ENCODE measurements around the gene FGFR3. TPM values are rescaled to one million over a fixed set of nuclear protein-coding genes. Genes with fewer than 3 reads are reported as not detected.

Gene FGFR3
- total RNA-seq, 4 donors from 2014 or later, result 0.78 to 5.1 (median 1.6) TPM

DNA sequence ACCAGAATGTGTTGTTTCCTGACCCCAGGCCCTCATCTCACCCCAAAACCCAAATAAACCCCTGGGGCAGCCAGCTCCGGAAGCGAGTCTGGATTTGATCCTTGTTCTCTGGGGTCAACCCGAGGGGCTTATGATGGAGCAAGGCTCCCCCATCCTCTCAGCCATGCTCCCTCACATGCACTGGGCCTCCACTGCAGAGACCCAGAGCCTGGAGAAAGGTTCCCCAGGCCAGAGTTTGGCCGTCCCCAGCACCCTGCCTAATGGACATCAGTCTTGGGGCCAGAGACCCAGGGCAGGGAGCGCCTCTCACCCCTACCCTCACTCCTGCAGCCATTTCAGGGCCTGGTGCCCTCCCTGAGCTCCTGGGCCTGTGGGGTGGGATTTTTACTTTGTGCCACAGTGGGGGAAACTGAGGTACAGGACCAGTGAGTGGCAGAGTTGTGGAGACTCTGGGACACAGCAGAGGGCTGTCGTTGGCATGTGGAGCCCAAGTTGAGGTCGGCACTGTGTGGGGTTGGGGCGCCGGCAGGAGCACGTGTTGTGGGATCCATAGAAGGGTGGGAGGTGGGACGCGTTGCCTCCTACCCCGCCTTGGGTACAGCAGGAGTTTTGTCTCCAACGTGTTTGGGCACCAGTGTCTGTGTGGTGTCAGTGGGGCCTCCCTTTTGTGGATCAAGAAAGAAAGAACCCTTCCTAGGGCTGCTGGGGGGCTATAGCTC, 3.6 kb downstream of the FGFR3 start:
- Histone ChIP-seq H3K27me3 (peaks cover 5% of the 10 kb centered on the region), H3K36me3 (no peaks in the 10 kb centered on the region), H3K9me3 (no peaks in the 10 kb centered on the region), H3K27ac (no peak overlapping the region), H3K4me1 (peaks cover 11 to 22% of the 10 kb centered on the region in 2 donors), H3K4me3 (replicated peaks in 1 of 3) (no peak overlapping the region)
- TF ChIP-seq POLR2A (IDR thresholded peaks at IDR 0.05), result no peak
- TF ChIP-seq, protein P1, sequence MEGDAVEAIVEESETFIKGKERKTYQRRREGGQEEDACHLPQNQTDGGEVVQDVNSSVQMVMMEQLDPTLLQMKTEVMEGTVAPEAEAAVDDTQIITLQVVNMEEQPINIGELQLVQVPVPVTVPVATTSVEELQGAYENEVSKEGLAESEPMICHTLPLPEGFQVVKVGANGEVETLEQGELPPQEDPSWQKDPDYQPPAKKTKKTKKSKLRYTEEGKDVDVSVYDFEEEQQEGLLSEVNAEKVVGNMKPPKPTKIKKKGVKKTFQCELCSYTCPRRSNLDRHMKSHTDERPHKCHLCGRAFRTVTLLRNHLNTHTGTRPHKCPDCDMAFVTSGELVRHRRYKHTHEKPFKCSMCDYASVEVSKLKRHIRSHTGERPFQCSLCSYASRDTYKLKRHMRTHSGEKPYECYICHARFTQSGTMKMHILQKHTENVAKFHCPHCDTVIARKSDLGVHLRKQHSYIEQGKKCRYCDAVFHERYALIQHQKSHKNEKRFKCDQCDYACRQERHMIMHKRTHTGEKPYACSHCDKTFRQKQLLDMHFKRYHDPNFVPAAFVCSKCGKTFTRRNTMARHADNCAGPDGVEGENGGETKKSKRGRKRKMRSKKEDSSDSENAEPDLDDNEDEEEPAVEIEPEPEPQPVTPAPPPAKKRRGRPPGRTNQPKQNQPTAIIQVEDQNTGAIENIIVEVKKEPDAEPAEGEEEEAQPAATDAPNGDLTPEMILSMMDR (IDR thresholded peaks at IDR 0.05), result no peak
- no peak for DNase-seq
- intact Hi-C loops (cut with DNase I), result no loop called here
- WGBS, 2 donors, result 93 to 97% methylated on average over 8 to 14 of the region's 14 CpGs

DNA sequence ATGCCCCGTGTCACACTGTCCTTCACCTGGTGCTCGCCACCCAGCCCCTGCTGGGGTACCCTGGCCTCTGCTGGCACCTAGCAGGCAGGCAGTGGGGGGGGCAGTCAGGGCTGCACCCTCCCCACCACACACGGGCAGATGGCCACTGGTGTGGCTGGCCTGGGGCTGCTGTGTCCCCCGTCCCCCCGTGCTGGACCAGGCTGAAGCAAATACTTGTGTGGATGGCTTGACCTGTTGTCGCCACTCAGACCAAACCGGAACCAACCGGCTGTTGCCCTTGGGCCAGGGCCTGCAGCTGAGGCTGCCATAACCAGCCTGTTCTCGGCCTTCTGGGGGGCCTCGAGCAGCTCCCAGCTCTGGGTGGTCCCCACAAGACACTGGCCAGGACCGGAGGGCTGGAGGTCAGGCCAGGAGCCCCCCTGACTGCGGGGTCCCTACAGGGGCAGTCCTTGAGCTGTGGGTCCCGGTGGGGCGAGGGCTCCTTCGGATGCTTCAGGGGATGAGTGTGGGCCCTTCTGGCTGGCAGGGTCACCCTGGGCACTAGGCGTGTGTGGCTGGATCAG, 4.3 kb downstream of the FGFR3 start:
- H3K9me3 ChIP-seq, result no peaks in the 10 kb centered on the region
- no peak for DNase-seq
- peaks cover 11 to 22% of the 10 kb centered on the region in 2 donors for H3K4me1 ChIP-seq
- H3K27me3 ChIP-seq, result peaks cover 5% of the 10 kb centered on the region
- no peak overlapping the region for H3K27ac ChIP-seq
- intact Hi-C loops (cut with DNase I), result no loop called here
- no peaks in the 10 kb centered on the region for H3K36me3 ChIP-seq
- H3K4me3 ChIP-seq (replicated peaks in 1 of 3), result no peak overlapping the region
- 48 to 71% methylated on average over 4 to 6 of the region's 16 CpGs for WGBS, 2 donors
- TF ChIP-seq, protein P1 (IDR thresholded peaks at IDR 0.05), result no peak
- TF ChIP-seq POLR2A (IDR thresholded peaks at IDR 0.05), result no peak

DNA sequence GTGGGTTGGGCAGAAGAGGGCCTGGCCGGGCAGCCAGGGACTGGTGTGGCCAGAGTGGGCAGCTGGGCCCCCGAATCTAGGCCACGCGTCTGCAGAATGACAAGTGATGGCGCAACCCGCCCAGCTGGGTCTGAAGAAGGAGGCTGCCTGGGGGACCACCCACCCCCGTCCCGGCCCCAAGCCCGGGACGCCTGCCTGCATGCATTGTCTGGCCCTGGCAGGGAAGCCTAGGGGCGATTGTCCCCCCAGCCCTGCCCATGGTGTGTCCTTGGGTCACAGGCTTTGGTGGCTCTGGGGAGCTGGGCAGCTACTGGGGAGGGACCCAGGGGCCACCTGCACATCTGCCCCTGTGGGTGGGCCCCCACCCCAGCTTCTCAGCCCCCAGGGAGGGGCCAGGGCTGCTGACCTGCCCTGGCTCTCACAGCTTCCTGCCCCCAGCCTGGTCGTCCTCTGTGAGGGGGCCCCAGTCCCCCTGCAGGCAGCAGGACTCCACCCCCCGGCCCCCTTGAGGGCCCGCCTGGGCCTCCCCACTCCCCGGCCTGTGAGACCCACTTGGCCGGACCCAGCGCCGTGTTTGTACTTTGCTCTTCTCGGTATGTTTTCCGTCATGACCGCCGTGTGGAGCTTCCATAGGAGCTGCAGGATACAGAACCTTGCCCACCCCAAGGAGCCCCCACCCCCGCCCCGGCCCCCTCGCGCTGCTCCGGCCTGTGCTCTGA, 4.9 kb downstream of the FGFR3 start:
- Histone ChIP-seq H3K27ac (no peak overlapping the region), H3K27me3 (peaks cover 5% of the 10 kb centered on the region), H3K36me3 (no peaks in the 10 kb centered on the region), H3K4me3 (replicated peaks in 1 of 3) (no peak overlapping the region), H3K4me1 (peaks cover 11 to 22% of the 10 kb centered on the region in 2 donors), H3K9me3 (no peaks in the 10 kb centered on the region)
- TF ChIP-seq POLR2A (IDR thresholded peaks at IDR 0.05), result no peak
- TF ChIP-seq, protein P1 (IDR thresholded peaks at IDR 0.05), result no peak
- intact Hi-C loops (cut with DNase I), result no loop called here
- no peak for DNase-seq
- 91 to 93% methylated on average over 13 to 21 of the region's 27 CpGs for WGBS, 2 donors

DNA sequence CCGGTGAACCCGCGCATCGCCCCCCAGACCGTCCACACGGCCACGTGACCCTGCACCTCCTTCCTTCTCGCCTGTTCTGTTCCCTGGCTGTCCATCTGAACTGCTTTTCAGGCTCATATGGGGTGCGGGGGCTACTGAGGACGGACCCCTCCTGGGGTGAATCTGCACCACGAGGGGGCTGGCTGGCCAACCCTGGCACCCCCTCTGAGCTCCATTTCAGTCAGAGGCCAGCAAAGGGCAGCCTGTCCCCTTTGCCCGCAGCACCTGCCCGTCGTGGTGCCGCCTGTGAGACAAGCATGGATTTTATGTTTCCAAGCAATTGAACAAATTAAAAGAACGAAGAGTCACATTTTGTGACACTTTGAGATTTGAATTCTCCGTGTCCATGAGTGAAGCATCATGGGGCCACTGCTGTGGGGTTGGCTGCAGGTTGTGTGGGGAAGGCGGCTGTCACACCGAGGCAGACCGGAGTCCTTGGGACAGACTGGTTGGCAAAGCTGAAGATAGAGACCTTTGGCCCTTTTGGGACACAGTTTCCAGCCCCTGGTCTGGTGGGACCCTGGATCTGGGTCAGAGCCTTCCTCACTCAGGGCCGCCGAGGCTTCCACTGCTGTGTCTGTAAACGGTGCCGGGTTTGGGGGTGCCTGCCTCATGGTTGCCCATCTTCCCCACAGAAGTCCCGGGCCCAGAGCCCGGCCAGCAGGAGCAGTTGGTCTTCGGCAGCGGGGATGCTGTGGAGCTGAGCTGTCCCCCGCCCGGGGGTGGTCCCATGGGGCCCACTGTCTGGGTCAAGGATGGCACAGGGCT, 5.7 kb downstream of the FGFR3 start:
- Histone ChIP-seq H3K4me1 (peaks cover 11 to 22% of the 10 kb centered on the region in 2 donors), H3K36me3 (no peaks in the 10 kb centered on the region), H3K4me3 (replicated peaks in 1 of 3) (no peak overlapping the region), H3K9me3 (no peaks in the 10 kb centered on the region), H3K27ac (no peak overlapping the region), H3K27me3 (peaks cover 5% of the 10 kb centered on the region)
- 93 to 95% methylated on average over 20 to 22 of the region's 30 CpGs for WGBS, 2 donors
- TF ChIP-seq, protein P1 (IDR thresholded peaks at IDR 0.05), result no peak
- no peak for TF ChIP-seq POLR2A (IDR thresholded peaks at IDR 0.05)
- DNase-seq, result no peak
- intact Hi-C loops (cut with DNase I), result no loop called here

Measured in thyroid gland (tissue), 4 donors.